Stimulated activated CD8-positive, alpha-beta memory T cell treated with anti-CD3 and anti-CD28 coated beads, Interleukin-15, amount 100 ng/mL, for 1 hour (primary cell): ENCODE data around the gene ACER3.
"Not testable (repeated sequence)": the region's sequence is repeated elsewhere in the genome, so short reads cannot be mapped to it uniquely, and the experiment has no call there.

Experiments
- DNase-seq: peaks from one replicate; pipeline ENCODE4 v3.0.0-alpha.2; 2020; ENCODE audit warnings: low read depth

ACER3 gene

DNA sequence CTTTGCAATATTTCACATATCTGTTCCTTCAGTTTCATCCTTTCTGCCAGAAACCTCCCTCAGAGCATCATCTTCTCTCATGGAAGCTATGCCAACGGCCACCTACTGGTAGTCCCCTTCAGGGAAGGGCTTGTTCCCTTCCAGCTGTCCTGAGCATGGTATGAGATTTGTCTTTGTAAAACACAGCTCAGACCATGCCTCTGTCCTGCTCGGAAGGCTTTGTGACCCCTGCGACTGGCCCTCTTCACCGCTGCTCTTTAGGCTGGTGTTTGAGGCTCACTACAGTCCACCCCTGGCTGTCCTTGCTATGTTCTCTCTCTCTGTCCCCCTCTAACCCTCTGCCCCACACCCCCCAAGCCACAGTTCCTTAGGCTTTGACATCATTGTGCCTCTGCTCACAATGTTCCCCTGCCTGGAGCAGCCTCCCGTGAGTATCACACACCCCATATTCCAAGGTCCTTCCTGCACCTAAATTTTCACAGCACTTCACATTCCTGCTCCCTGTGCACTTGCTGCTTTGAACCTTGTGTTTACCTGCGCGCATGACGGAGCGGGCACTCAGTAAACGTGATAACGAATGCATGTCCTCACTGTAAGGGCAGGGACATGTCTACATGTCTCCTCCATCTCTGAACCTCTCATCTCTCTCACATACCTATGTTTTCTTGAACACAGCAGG, 24.0 kb upstream of the ACER3 start:
- DNase-seq: no peak

GRCh38 chr11:76837696-76838677, 22.7 kb upstream of the ACER3 start:
- no peak for DNase-seq

GRCh38 chr11:76838678-76839068, 22.0 kb upstream of the ACER3 start:
- DNase-seq: no peak

DNA sequence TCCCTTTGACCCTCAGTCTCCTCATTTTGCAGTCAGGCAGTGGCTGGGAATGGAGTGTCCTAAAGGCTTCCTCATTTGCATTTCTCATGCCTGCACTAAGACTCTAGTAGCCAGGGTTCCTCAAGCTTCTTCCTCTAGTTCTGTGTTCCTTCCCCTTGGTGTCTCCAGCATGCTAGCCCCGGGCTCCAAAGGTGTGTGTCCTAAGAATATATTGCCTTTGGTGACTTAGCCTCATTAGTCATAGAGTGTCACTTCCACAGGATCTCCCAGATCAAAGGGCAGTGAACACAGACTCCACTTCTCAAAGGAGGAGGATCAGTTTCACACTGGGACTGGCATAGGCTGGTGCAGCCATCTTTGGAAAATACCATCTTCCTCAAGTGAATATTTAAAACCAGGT, 21.4 kb upstream of the ACER3 start:
- DNase-seq: no peak

DNA sequence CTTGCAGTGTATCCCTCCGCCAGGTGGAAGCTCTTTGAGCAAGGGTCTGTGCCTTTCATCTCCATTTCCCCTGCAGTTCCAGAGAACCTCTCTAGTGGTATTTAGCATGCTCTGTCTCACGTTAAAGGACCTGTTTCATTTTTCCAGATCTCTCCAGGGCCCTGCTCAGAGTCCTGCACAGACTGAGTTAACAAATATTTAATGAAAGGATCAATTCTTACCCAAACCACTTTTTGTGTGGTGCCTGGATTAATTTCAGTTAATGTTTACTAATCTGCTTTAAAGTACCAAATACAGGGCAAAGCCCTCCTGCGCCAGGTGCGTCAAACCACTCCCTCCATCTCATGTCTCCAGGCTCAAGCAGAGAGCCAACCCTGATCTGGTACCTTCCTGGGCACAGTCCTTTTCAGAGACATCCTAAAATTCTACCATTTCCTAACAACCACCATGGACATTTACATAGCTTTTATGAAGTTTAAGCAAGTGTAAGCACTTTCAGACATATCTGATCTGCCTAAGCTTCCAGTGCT, 18.7 kb upstream of the ACER3 start:
- no peak for DNase-seq

GRCh38 chr11:76843907-76844306, 16.8 kb upstream of the ACER3 start:
- DNase-seq: no peak

DNA sequence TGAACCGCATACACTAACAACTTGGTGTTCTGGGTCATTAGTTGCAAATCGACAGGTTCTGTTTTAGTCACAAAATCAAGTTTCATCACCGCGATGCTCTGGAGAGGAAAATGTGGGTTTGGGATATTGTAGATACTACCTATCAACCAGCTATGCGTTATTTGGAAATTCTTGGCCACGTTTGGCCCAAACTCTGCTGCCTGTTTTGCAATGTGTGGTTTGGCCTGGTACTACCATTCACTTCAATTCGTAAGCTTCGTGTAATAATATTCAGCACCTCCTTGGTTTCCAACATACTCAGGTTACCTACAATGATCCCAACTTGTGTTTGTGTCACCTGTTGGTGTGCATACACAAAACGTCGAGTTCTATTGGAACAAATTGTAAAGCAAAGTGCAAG, 16.2 kb upstream of the ACER3 start:
- DNase-seq: no peak

DNA sequence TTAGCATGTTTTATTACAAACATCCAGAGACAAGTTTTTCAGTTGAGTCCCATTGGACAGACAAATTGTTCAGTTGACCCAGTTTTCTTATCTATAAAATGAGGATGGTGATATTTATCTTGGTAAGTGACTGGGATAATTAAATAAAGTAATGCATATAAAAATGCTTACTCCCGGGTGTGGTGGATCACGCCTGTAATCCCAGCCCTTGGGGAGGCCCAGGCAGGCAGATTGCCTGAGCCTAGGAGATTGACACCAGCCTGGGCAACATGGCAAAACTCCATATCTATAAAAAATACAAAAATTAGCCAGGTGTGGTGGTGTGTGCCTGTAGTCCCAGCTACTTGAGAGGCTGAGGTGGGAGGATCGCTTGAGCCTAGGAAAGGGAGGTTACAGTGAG, 15.6 kb upstream of the ACER3 start:
- no peak for DNase-seq

DNA sequence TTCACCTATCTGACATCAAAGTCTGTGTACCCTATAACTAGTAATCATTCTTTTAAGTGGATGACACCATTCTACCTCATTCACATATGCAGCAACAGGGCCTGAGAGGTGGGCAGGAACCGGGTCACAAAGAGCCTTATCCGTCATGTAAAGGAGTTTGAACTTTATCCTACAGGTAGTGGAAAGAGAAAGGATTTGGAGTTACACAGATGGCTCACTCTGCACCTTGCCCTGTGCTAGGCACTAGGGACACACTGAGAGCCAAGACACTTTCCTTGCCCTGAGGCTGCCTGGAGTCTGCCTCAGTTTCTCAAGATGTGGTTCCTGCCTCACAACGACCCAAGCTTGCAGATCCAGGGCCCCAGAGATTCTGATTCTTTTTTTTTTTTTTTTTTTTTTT, 14.3 kb upstream of the ACER3 start:
- DNase-seq: no peak

- no peak for DNase-seq
These were observed 11.3 kb upstream of the ACER3 start for GRCh38 chr11:76849376-76849775.

DNA sequence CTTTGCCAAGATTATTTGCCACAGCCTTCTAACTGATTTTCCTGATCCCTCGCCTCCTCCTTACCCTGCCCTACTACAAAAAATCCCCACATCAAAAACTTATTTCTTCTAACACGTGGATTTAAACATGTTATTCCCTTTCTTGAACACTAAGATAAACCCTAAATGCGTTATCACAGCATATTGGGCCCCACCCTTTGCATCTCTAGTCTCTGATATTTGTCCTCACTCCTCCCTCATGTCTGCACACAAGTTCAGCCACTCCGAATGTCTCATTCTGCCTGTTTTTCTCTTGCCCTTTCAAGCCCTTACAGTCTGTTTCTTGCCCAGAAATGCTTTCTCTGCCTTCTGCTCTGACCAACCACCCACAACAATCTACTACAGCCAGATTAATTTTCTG, 10.6 kb upstream of the ACER3 start:
- DNase-seq: no peak

GRCh38 chr11:76850815-76851214, 9.9 kb upstream of the ACER3 start:
- DNase-seq: no peak

GRCh38 chr11:76854709-76855108, 6.0 kb upstream of the ACER3 start:
- DNase-seq: no peak

- not testable (repeated sequence) for DNase-seq
These were observed 5.0 kb upstream of the ACER3 start for GRCh38 chr11:76855670-76856069.

DNA sequence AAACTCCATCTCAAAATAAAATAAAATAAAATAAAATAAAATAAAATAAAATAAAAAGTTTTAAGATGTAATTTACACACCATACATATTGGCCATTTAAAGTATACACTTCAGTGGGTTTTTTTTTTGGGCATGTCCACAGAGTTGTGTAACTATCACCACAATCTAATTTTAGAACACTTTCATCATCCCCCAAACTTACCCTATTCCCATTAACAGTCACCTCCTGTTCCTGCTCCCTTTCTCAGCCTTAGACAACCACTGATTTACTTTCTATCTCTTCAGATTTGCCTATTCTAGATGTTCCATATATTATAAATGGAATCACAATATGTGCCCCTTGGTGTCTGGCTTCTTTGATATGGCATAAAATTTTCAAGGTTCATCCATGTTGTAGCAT, 4.6 kb upstream of the ACER3 start:
- no peak for DNase-seq

DNA sequence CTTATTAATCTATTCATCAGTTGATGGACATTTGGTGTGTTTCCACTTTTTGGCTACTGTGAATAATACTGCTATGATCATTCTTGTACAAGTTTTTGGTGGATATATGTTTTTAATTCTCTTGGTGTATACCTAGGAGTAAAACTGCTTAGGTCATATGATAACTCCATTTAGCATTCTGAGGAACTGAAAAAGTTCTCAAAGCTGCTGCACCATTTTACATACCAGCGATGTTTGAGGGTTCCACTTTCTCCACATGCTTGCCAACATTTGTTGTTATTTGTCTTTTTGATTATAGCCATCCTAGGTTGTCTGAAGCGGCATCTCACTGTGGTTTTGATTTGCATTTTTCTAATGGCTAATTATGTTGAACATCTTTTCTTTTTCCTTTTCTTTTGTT, 4.1 kb upstream of the ACER3 start:
- DNase-seq: no peak

GRCh38 chr11:76857781-76858410, 2.8 kb upstream of the ACER3 start:
- no peak for DNase-seq

DNA sequence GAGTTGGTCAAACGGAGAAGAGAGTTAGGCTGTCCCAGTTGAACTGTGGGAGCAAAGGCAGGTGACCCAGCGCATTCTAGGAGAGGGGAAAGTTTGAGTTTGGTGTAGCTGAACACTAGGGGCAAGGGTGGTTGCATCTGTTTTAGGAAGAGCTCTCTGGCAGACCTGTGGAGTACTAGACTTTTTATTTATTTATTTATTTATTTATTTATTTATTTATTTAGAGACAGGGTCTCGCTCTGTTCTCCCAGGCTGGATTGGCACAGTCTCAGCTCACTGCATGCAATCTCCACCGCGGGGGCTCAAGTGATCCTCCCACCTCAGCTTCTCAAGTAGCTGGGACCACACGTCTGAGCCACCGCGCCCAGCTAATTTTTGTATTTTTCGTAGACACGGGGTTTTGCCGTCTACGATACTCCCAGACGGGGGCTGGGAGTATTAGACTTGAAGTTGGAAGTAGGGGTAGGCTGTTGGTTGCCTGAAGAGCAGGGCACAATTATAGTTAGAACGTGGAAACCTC, 950 bp upstream of the ACER3 start:
- no peak for DNase-seq

GRCh38 chr11:76861490-76861953, 804 bp downstream of the ACER3 start:
- no peak for DNase-seq

DNA sequence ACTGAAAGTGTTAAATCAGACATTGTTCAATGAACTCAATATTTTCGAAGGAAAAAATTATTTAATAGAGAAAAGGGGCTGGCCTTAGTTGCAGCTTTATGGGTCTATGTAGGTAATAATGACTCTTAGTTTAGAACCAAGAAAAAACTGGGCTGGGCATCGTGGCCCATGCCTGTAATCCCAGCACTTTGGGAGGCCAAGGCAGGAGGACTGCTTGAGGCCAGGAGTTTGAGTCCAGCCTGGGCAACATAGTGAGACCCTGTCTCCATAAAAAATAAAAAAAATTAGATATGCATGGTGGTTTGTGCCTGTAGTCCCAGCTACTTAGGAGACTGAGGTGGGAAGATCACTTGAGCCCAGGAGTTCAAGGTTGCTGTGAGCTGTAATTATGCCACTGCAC, 2.1 kb downstream of the ACER3 start:
- not testable (repeated sequence) for DNase-seq

GRCh38 chr11:76863196-76863777, 2.6 kb downstream of the ACER3 start:
- no peak for DNase-seq
